Activated CD8-positive, alpha-beta memory T cell treated with anti-CD3 and anti-CD28 coated beads, Interleukin-2, amount 50 U/mL, for 48 hours (primary cell): ENCODE data around the gene LSM10.

Experiments
- DNase-seq: peaks from one replicate; pipeline ENCODE4 v3.0.0-alpha.2; 2020

LSM10 gene

DNA sequence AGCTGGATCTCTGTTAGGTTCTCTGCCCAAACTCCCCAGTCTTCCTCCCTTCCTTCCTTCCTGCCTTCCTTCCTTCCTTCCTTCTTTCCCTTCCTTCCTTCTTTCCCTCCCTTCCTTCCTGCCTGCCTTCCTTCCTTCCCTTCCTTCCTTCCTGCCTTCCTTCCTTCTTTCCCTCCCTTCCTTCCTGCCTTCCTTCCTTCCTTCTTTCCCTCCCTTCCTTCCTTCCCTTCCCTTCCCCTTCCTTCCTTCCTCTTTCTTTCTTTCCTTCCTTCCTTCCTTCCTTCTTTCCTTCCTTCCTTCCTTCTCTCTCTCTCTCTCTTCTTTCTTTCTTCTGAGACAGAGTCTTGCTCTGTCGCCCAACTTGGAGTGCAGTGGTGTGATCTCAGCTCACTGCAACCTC, 8.7 kb upstream of the LSM10 start:
- DNase-seq: no peak

DNA sequence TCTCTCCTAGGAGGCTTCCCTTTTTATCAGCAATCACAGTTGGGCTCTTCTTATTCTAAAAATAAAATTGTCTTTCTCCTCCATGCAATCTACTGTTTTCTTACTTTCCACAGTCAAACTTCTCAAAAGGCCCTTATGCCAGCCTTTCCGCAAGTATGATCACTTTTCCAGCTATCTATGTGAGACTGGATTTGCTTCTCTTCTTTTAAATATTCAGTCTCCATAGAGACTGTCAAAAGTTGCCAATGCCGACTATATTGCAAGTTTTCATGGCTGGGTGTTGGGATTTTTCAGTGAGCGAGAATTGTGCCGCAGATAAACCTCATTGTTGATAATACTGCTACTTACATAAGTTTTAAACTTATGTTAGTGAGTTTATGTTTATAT, 4.8 kb upstream of the LSM10 start:
- no peak for DNase-seq

DNA sequence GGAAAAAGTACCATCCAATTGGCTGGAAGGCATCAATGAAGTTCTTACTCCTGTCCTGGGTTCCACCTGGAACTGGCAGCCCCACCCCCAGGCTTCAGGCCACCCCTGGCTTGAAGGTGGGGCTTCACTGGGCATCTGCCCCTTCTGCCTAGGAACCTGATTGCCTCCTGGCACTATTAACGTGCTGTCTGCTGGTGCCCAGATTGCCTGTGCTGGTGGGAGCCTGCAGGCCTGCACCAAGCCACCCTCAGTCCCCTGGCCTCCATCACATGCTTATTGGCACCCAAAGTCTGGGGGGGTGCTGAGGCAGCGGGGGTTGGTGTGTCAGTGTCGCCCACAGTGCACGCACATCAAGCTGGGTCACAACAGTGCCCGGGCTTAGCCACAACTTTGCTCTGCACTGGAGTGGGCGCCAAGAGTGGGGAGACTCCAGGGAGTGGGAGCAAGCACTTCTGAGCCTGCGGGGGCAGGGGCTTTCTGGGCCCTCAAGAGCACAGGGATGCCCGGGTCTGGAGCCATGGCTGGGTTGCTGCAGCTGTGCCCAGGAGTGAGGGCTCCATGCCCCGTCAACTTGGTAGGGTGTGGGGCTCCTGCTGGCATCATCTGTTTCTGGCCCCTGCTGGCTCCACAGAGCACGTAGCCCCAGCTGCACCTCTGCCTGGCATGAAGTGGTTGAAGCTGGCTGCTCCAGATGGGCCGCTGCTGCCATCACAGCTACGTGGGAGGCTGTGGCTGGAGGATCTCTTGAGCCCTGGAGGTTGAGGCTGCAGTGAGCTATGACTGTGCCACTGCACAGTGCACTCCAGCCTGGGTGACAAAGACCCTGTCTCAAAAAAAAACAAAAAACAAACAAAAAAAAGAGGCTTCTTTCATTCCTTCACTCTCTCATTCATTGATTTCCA, 4.1 kb upstream of the LSM10 start:
- no peak for DNase-seq

DNA sequence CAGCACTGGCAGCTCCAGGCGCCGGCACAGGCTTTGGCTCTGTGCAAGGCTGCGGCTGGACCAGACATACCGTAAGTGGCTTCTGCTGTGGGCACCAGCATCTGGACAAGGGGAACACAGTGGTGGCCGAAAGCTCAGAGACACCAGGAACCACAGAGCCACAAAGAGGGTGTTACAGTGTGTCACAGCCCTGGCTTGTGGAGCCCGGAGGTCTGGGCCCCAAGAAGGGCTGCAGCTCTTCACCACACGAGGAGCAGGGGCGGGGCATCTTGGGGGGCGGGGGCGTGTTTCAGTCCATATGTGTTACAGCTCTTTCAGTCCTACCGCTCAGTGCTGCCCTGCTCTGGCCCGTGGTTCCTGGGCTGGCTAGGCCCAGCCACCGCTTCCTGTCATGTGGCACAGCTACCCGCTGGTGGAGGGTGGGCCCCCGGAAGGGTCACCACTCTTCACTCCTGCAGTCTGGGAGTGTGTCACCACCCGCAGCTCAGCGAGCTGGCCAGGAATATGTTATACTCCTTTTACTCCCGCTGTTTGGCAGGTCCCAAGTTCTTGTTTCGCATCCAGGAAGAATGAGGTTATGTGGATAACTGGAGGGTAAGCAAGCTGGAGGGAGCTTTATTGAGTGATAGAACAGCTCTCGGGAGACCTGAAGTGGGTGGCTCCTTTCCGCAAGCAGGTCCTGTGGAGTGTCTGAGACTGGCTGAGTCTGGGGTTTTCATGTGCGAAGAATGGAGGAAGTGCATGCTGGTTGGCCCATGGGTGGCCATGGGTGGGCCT, 3.3 kb upstream of the LSM10 start:
- peak; percentile 78 for DNase-seq

DNA sequence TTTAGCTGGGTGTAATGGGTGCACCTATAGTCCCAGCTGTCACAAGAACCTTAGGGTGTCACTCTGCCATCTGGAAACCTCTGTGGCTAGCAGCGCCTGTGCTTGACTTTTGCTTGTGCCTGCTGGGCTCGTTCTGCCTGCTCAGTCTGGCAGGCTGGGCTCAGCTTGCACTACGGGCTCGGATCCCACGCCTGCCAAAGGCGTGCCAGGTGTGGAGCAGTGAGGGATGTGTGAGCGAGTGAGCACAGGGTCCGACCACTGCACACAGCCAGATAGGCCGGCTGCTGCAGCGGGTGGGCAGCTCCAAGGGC, 2.8 kb upstream of the LSM10 start:
- DNase-seq: no peak

DNA sequence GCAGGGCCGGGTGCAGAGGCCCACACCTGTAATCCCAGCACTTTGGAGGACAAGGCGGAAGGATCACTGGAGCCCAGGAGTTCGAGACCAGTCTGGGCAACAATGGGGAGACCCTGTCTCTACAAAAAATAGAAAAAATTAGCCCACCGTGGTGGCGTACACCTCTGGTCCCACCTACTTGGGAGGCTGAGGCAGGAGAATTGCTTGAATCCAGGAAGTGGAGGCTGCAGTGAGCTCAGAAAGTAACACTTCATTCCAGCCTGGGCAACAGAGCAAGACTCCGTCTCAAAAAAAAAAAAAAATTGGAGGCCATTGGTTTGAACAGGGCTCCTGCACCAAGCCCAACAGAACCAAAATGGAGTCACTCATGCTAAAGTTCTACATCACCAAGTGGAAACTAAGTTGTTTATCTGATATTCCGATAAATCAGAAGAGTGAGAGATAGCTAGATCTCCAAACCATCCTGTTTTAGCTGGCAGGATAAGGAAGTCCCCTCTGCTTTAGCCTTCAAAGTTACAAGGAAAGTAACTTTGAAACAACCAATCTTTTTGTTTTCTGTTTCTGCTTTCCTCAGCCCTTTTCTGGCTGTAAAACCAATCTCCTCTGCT, 766 bp upstream of the LSM10 start:
- no peak for DNase-seq

DNA sequence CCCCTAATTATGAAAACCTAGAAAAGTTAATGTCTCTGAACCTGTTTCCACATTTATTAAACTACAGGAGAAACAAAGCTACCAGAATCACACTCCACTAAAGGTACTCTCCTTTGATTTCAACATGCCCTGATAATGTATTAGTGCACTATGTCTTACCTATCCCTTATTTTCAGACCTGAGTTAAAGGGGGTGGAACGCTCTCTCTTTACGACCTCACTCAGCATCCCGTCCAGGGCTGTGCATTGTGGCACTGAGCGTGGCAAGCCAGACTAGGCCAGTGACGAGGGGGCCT, 678 bp downstream of the LSM10 start:
- no peak for DNase-seq

DNA sequence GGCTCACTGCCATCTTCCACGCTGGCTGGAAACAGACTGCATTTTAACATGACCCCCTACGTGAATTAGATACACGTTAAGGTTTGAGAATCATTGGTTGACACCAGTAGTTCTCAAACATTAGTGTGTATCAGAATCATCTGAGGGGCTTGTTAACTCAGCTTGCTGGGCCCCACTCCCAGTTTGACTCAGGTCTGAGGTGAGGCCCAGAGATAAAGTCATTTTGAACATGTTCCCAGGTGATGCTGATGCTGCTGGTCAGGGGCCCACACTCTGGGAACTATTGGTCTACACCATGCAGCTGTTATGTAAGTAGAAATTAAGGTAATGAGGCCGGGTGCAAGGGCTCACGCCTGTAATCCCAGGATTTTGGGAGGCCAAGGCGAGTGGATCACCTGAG, 1.3 kb downstream of the LSM10 start:
- DNase-seq: no peak

DNA sequence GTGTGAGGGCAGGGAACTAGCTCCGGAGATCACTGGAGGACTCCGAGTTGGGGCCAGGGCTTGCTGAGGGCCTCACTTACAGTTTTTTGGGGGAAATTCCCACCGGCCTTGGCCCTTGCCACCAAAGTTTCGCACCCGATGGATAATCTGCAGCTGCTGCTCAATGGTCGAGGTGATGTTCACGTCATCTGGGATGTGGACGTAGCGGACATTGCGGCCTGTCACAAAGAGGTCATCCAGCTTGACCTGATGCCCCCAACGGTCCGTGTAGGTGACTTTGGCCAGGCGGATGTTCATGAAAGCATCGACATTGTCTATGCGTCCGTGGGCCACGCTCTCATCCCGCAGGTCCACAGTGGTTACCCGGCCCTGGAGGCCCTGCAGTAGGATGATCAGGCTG, 4.0 kb downstream of the LSM10 start:
- no peak for DNase-seq

DNA sequence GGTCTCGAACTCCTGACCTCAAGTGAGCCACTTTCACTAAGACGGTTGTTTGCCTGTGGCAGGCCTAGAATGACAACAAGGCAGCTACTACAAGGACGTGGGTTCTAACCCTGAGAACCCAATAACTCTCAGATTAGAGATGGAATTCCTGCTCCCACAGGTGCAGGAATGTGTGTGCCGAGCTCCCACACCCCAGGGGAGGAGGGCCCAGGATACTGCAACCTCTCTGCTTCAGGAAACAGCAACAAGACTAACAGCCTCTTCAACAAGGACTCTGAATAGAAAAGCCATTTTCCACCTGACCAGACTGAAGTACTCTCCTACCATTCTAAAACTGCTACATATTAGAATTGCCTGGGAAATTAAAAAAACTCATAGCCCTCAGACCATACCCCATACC, 4.9 kb downstream of the LSM10 start:
- DNase-seq: no peak

DNA sequence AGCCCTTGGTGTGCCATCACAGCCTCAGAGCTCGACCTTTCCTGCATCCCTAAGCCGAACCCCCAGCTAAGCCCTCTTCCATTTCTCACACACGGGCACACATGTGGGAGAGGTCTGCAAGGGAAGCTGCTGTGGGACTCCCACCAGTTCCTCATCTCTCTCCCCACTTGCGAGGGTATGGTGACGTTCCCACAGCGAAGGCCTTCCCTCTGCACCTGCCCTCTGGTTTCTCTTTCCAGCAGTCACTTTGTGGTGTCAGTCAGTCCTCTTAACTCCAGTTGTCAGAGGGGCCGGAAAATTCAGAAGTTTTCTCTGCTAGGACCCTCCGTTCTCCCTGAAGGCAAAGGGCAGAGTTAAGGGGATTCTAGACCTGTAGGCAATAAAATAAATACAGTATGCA, 6.4 kb downstream of the LSM10 start:
- DNase-seq: no peak

DNA sequence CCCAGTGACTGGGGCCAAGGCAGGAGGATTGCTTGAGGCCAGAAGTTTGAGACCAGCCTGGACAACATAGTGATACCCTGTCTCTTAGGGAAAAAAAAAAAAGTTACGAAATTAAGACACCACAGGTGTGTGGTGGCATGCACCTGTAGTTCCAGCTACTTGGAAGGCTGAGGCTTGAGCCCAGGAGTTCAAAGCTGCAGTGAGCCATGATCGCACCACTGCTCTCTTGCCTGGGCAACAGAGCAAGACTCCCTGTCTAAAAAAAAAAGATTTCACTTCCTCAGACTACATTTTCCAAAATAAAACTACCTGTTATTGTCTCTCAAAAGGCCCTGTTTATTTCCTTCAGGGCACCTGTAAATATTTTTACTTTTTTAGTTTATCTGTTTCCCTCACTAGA, 7.3 kb downstream of the LSM10 start:
- DNase-seq: no peak

DNA sequence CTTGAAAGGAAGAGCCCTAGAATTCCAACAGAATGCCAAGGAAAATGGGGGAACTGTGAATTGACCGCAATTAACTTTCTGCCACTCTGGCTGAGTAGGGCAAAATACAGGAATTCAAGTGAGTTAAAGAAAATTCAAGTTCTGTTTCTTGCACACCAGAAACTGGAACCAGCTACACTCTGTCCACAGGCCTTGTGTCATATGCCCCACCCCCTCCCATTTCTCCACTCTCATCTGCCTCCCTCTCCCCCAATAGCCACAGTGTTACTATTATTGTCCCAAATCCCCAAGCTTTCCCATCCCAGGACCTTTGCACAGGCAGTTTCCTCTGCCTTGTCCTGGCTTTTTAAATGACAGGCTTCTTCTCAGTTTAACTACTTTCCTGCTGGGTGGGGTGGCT, 7.7 kb downstream of the LSM10 start:
- no peak for DNase-seq

DNA sequence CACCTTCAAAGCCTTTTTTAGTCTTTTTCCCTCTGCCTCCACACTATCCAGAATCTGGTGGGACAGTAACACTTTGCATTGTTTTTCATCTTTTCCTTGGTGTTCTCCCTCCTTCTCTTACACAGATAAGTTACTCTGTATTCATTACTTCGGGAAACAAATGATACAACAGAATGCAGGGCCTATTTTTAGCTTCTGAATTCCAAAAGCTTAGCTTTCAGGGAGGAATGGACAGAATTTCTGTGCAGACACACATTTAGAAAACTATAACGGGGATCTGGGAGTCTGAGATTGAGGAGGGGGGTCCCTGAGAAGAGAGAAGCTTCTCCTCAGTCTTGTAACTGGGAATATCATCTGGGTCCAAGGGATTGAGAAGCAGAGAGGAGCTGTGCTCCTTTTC, 8.4 kb downstream of the LSM10 start:
- DNase-seq: no peak

DNA sequence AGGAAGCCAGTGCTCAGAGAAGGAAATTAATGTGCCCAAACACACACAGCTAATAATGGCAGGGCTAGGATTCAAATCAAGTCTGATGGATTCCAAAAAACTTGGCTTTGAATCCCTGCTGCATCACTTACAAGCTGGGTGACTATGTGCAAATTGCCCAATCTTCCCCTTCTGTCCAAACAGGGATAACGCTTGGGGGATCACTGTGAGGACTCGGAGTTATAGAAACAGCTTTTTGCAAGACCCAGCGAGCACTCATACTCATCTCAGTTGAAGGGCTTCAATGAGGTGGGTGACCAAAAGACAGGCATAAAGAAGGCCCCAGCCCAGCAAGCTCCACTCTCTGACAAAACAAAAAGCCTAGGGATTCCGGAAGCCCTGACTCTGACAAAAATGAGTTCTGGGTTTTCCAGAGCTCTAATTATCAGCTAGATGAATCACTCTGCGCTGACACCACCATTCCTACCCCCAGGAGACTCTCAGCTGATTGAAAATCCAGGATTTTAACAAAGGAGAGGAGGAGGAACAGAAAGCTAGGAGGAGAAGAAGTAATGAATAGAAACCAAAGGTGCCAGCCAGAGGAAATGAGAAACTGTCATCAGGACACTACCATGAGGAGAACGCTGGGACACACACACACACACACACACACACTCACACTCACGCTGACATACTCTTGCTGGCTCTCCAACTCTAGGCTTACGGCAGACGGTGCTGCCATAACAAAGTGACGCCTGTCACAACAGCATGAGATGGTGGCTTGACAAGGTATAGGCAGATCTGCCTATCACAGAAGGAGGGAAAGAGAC, 10.4 kb downstream of the LSM10 start:
- DNase-seq: no peak

DNA sequence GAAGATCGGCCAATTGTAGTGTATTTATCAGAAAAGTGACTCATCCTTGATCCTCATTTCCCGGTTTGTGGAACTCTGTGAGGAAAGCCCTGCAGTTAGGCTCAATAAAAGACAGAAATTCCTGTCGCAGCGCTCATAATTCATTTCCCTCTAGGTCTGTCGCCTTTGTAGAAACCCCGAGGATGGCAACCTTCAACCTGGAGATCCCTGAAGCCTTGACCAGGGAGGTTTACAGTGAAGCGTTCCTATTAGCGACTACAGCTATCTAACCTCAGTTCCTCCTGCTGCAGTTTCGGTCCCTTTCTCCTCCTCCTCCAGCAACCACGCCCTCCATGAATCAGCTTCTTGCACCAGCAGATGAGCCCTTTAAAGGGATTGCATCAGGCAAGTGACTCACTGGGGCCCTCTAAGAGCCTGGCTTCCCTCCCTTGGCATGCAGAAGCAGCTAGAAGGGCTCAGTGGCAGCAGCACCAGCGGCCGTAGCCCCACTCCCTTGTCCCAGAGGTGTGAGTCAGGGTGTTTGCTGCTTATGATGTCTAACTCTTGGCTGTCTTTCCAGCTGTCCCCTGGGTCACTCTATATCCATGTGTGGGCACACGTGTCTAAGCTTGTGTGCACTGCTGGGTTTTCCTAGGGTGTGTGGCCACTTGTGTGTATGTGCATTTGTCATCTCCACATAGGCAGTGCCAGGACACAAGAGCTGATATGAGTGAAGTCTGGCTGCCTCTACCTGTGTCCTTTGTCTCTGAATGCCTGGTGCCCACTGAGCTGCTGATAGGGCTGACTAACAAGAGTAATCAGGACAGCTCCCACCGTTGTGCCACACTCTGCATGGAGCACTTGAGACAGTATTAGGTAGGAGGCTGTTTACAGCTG, 11.2 kb downstream of the LSM10 start:
- DNase-seq: peak; percentile 90

DNA sequence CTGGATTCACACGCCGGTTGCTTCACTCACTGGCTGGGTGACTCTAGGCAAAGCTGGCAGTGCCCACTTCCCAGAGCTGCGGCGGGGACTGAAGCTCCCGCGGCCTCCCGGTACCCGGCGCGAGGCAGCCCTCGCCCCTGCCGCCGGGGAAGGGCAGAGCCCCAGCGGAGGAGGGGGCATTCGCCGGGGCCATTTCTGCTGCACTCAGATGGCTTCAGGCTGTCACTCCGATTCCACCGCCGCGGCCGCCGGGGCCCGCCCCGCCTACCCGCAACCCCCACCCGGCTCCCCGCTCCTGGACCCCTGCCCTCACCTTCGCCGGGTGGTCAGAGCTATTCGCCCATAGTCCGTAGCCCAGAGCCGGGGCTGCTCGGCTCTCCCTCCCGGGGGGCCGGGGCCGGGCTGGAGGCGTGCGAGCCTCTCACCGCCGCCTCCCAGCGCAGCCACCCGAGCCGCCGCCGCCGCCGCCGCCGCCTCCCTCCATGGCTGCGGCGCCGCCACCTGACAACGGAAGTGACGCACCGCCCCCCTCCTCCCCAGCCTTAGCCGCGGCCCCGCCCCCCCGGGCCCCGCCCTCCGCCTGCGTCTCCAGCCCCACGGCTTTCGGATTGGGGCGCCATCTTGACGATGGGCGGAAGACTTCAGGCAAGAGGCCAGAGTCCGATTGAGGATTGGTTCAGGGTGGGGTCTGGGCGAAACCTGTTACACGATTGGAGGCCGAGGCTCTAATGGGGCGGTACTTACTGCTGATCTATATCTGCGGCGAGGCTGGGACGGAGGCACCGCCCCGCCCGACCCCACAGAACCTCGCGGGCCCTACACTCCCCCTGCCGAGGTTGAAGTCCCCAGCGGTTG, 12.1 kb downstream of the LSM10 start, which contains the start of gene STK40:
TSS of gene STK40 (minus strand) at position 515 of the 855 bp plus-strand sequence. CDS start 24,592 bp downstream, outside the sequence.
- peak; percentile 97 for DNase-seq

DNA sequence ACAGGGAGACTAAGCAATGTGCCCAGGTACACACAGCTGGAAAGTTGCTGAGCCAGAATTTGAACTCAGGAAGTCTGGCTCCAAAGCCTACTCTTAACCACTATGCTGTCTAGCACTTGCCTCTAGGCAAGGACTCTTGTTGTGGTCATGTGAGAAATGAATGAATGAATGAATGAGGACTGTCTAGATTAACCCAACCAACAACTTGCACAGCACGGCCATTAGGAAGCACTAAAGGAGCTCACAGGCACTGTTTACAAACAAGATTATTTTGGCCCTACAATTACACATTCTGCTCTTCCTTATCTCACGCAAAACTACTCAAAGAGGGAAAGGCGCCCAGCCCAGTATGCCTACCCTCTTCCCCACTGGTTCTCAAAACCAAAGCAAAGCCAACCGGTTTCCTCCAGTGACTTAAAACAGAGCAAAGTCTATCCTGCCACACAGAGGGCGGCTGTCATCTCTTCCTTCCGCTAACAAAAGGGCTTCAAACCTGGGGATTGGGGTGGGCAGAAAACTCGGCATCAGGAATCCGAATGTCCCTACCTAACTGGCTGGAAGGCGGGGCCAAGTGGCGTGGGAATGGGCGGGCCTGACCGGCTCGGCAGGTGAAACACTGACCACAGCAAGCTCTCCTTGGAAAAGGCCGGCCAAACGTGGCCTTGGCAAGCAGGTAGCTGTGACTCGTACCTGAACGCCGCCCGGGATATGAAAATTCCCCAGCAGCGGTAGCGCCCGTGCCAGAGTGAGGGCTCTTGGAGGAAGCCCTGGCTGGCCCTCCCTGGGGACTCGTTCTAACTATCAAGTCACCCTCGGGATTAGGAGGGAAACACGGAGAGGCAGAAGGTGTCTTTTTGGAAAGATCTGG, 12.9 kb downstream of the LSM10 start:
- DNase-seq: peak; percentile 68

DNA sequence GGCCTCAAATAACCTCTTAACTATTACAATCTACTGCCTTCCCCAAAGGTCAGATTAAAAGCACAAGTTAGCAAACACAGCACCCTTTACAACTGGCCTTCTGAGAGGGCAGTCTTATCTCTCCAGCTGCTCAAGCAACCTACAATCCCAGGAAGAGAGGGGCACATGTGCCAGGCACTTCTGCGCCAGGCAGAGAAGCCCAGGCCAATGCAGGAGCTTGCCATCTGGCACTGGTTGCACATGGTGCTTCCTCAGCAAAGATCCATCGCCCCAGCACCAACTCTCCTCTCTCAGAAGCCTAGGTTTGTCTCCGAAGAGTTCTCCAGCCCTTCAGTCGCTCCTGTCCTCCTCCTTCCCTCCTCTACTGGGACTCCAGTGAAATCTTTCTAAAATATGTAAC, 14.5 kb downstream of the LSM10 start:
- no peak for DNase-seq

DNA sequence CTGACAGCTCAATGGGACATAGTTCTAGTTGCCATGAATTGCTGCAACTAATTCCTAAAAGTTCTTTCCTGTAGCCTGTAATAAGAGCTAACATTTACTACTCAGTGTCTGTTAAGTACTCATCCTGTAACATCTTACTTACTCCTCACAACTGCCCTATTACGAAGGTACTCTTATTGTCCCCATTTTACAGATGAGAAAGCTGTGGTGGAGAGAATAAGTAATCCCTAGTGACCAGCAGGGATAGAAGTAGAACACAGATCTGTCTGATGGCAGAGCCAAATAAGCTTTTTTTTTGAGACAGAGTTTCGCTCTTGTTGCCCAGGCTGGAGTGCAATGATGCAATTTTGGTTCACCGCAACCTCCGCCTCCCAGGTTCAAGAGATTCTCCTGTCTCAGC, 15.0 kb downstream of the LSM10 start:
- DNase-seq: no peak
